GM12878 (cell line): Measurements from ENCODE around the gene NDNF. TPM values are rescaled to one million over a fixed set of nuclear protein-coding genes. Genes with fewer than 3 reads are reported as not detected.
A peak's percentile ranks its signal among the peaks of the same experiment; 100 is the strongest.

Experiments
- ATAC-seq: fragments of 200-7000 bp; cut with Tn5 transposase; 3 replicates; pipeline ENCODE4 v1.9.1; 2020; ENCODE audit warnings: mild to moderate bottlenecking, moderate library complexity
- Bru-seq: library from RNA; stranded (reverse); fragments of 400-500 nt; gene quantifications from one replicate; lab custom pipeline; 2021; lab: Mats Ljungman, UMichigan
- BruChase-seq, 2 experiments: library from RNA; stranded (reverse); fragments of 400-500 nt; gene quantifications; one replicate each; lab custom pipeline; 2021; lab: Mats Ljungman, UMichigan
- BruUV-seq: library from RNA; stranded (reverse); fragments of 400-500 nt; replicated peaks from 2 replicates; lab custom pipeline; 2021; lab: Mats Ljungman, UMichigan
- CTCF ChIA-PET: fragments of 300-600 bp; sonication (Branson Sonifier 250); formaldehyde crosslinking; extraction: SDS; loops from one replicate; lab custom pipeline; 2021; ENCODE audit warnings: inconsistent platforms; lab: Yijun Ruan, JAX
- POLR2A ChIA-PET: fragments of 350-600 bp; formaldehyde crosslinking; extraction: SDS; loops from one replicate; lab custom pipeline; 2021; ENCODE audit warnings: inconsistent platforms; lab: Charles Lee
- RAD21 ChIA-PET: fragments of 300-600 bp; sonication (Branson Sonifier 250); formaldehyde crosslinking; loops from one replicate; lab custom pipeline; 2023; ENCODE audit warnings: antibody characterized with exemption; ENCODE audit not compliant: unreplicated experiment; lab: Charles Lee
- SMC1A ChIA-PET: fragments of 300-600 bp; sonication (Branson Sonifier 250); formaldehyde crosslinking; loops from one replicate; lab custom pipeline; 2023; ENCODE audit not compliant: unreplicated experiment, uncharacterized antibody; lab: Charles Lee
- DNase-seq: peaks from one replicate; pipeline ENCODE4 v3.0.0-alpha.2; 2011; ENCODE audit warnings: low read depth, low spot score
- FAIRE-seq: peaks from 3 replicates; lab custom pipeline; 2011; peaks lifted over from hg19 to GRCh38; lab: Jason Lieb, UNC
- H2AFZ ChIP-seq: 2 replicates; pipeline ENCODE4 v1.6.0; 2011; ENCODE audit warnings: low read depth, low read length, control low read depth; ENCODE audit not compliant: control insufficient read depth
- H3K27ac ChIP-seq: 2 replicates; pipeline ENCODE4 v1.5.1; 2011; ENCODE audit warnings: control low read depth; ENCODE audit not compliant: control insufficient read depth, insufficient read depth
- H3K27me3 ChIP-seq, 2 experiments: replicated peaks in 1 of 2; 2 replicates each; pipeline versions ENCODE4 v1.6.0 to v1.6.1; 2011; ENCODE audit warnings: low read length in 1 of 2; ENCODE audit not compliant: control insufficient read depth in 2 of 2, insufficient read depth in 2 of 2
- H3K36me3 ChIP-seq, 2 experiments: 2 replicates each; pipeline ENCODE4 v1.5.1; 2011; ENCODE audit warnings: low read length in 1 of 2; ENCODE audit not compliant: control insufficient read depth in 2 of 2, insufficient read depth in 2 of 2
- H3K4me1 ChIP-seq: 2 replicates; pipeline ENCODE4 v1.6.1; 2011; ENCODE audit warnings: mild to moderate bottlenecking, low read length, moderate library complexity, mixed read lengths; ENCODE audit not compliant: control insufficient read depth, insufficient read depth
- H3K4me2 ChIP-seq: 2 replicates; pipeline ENCODE4 v1.6.0; 2011; ENCODE audit warnings: control low read depth; ENCODE audit not compliant: control insufficient read depth, insufficient read depth
- H3K4me3 ChIP-seq: fragments of 200-600 bp; sonication (generic); 2 replicates; pipeline ENCODE4 v1.5.1; 2016
- H3K79me2 ChIP-seq: 2 replicates; pipeline ENCODE4 v1.6.0; 2011; ENCODE audit warnings: low read length; ENCODE audit not compliant: control insufficient read depth, insufficient read depth
- H3K9ac ChIP-seq: 2 replicates; pipeline ENCODE4 v1.8.0; 2011; ENCODE audit warnings: low read length, control low read depth, mixed read lengths; ENCODE audit not compliant: control insufficient read depth, insufficient read depth
- H3K9me3 ChIP-seq: replicated peaks from 3 replicates; pipeline ENCODE4 v1.5.1; 2011; ENCODE audit warnings: mild to moderate bottlenecking, low read length; ENCODE audit not compliant: control insufficient read depth, insufficient read depth
- H4K20me1 ChIP-seq: 2 replicates; pipeline ENCODE4 v1.6.0; 2011; ENCODE audit not compliant: control insufficient read depth, insufficient read depth
- BMI1 ChIP-seq: fragments of 450-650 bp; IDR thresholded peaks from 2 replicates; pipeline ENCODE4 v1.6.1; 2016; ENCODE audit warnings: mild to moderate bottlenecking, moderate library complexity, borderline replicate concordance
- NFYB ChIP-seq: IDR thresholded peaks from 2 replicates; pipeline ENCODE4 v1.6.1; 2011; ENCODE audit warnings: low read depth, mild to moderate bottlenecking, low read length, improper control_type of control experiment, moderate library complexity; ENCODE audit not compliant: insufficient read depth
- SUZ12 ChIP-seq: fragments of 200-600 bp; sonication (generic); IDR thresholded peaks from one replicate; pipeline ENCODE4 v1.6.1; 2018; ENCODE audit warnings: antibody characterized with exemption, mild to moderate bottlenecking; ENCODE audit not compliant: unreplicated experiment
- WGBS: methylation state at CpG from one replicate; pipeline ENCODE4 v1.1.6; 2016; ENCODE audit warnings: low lambda C conversion rate; ENCODE audit not compliant: insufficient replicate concordance, insufficient coverage; ENCODE audit errors: missing lambda C conversion rate; 5-methylcytosine and 5-hydroxymethylcytosine counted together
- in situ Hi-C: fragments of 300-500 bp; cut with MboI; formaldehyde crosslinking; loops from 9 replicates; pipeline ENCODE4 v1.14.3; 2018; ENCODE audit warnings: mixed read lengths
- intact Hi-C: fragments of 100-400 bp; cut with micrococcal nuclease; formaldehyde crosslinking; loops from one replicate; pipeline ENCODE4 v1.14.2; 2022; ENCODE audit not compliant: unreplicated experiment
- long read RNA-seq, 2 experiments: library from polyadenylated mRNA; unstranded; transcript quantifications; one replicate each; pipeline ENCODE4 v2.0.0, GENCODE V29; 2019 to 2020
- polyA minus RNA-seq, 3 experiments: library from RNA; depleted of rRNA, polyadenylated mRNA; stranded (reverse); fragments of >200 nt; gene quantifications; 2 replicates each; pipeline ENCODE4 v1.2.3, GENCODE V29; 2011
- polyA plus RNA-seq, 11 experiments: library from polyadenylated mRNA; depleted of rRNA in 4 of 11; unstranded in 6 of 11; stranded (reverse) in 5 of 11; fragments of >200 nt; fragmentation: Nextera tagmentation in 4 of 11; fragmentation: Illumina TruSeq in 1 of 11; extraction: Ambion mirVana in 4 of 11; extraction: Trizol in 1 of 11; gene quantifications; 1 replicate in 1 of 11; 2 replicates in 10 of 11; pipeline versions ENCODE4 v1.2.1 to v1.2.3, GENCODE V29; 2011 to 2016; ENCODE audit warnings: inconsistent platforms in 2 of 11, missing spikeins in 2 of 11, low read depth in 1 of 11
- total RNA-seq, 4 experiments: library from RNA; depleted of rRNA in 3 of 4; stranded (reverse); fragments of >200 nt in 3 of 4; fragmentation: Illumina TruSeq in 1 of 4; extraction: Trizol in 1 of 4; gene quantifications; 2 replicates each; pipeline versions ENCODE4 v1.2.1 to v1.2.3, GENCODE V29; 2013 to 2021
- TF ChIP-seq, protein P1 (sequence below): fragments of 450-650 bp; IDR thresholded peaks from 2 replicates; pipeline ENCODE4 v1.6.1; 2016; ENCODE audit warnings: mild to moderate bottlenecking

NDNF gene, protein sequence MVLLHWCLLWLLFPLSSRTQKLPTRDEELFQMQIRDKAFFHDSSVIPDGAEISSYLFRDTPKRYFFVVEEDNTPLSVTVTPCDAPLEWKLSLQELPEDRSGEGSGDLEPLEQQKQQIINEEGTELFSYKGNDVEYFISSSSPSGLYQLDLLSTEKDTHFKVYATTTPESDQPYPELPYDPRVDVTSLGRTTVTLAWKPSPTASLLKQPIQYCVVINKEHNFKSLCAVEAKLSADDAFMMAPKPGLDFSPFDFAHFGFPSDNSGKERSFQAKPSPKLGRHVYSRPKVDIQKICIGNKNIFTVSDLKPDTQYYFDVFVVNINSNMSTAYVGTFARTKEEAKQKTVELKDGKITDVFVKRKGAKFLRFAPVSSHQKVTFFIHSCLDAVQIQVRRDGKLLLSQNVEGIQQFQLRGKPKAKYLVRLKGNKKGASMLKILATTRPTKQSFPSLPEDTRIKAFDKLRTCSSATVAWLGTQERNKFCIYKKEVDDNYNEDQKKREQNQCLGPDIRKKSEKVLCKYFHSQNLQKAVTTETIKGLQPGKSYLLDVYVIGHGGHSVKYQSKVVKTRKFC
- not detected in 2 replicates for total RNA-seq (2013; cell fraction: nucleolus; rRNA removed)
- total RNA-seq (2014; rRNA removed) (not detected in 2 replicates), total RNA-seq (2014; rRNA removed; fragmentation: Illumina TruSeq; extraction: Trizol) (not detected in 2 replicates), total RNA-seq (2021) (0.08 and 0.26 TPM in 2 replicates), polyA plus RNA-seq (2011; rRNA removed) (not detected in 2 replicates), polyA plus RNA-seq (2014; fragmentation: Illumina TruSeq; extraction: Trizol) (not detected in 2 replicates), polyA plus RNA-seq (2014; fragmentation: Nextera tagmentation; extraction: Ambion mirVana) (not detected), polyA plus RNA-seq (2014; rRNA removed) (not detected in 2 replicates), polyA plus RNA-seq (2016; fragmentation: Nextera tagmentation; extraction: Ambion mirVana) (not detected), polyA minus RNA-seq (2011; rRNA and poly(A)+ RNA removed) (not detected in 2 replicates), Bru-seq, nascent RNA (not detected), BruChase-seq, experiment 1, labeled RNA remaining after a 6-hour chase (percentile 3 among the genes with signal in this experiment), BruChase-seq, experiment 2, labeled RNA remaining after a 2-hour chase (not detected)
- polyA plus RNA-seq (2011; ENCODE audit: low read depth), result not detected
- polyA plus RNA-seq (2011; cell fraction: cytosol; rRNA removed), result not detected in 2 replicates
- not detected in 2 replicates for polyA plus RNA-seq (2011; cell fraction: nucleus; rRNA removed)
- polyA plus RNA-seq (2012), result not detected in 2 replicates
- polyA minus RNA-seq (2011; cell fraction: cytosol; rRNA and poly(A)+ RNA removed), result not detected in 2 replicates
- polyA minus RNA-seq (2011; cell fraction: nucleus; rRNA and poly(A)+ RNA removed), result not detected in 2 replicates
- long read RNA-seq, experiment 1, result 0 reads
- long read RNA-seq, experiment 2, result 0 reads

DNA sequence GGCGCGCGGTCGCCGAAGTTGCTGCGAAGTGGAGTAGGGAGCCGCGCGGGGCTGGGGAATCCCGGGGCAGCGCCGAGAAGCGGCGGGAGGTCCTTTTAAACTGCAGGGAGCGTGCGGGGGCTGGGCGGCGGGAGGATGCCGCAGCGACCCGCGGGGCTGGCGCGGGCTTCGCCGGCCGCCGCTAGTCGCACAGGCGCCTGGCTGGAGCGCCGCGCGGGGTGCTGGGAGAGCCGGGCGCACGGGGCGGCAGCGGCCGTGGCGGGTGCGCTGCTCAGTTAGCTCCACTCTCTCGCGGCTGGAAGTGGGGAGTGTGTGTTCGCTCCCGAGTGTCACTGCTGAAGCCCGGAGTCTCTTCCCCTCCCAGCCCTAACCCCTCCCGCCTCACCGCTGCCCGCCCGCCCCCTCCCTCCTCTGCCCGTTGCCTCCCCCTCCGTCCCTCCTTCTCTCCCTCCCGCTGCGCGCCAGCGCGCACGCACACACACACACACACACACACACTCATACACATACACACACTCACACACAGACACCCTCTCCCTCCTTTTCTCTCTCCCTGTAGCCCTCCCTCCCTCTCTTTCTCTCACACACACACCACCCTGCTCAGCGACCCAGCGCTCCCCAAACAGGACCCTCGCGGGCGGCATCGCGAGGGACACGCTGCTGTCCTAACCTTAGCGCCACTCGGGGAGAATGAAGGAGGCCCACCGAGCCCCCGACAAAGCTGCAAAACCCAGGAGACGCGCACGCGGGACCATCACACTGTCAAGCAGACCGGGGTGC is at the start of gene NDNF:
NDNF (minus strand) TSS at position 312 of the 780 bp plus-strand sequence. CDS start 26,698 bp downstream, outside the sequence.
- no peaks in the 10 kb centered on the region for H3K4me1 ChIP-seq
- H3K9me3 ChIP-seq, result no peaks in the 10 kb centered on the region
- WGBS, result 9% methylated on average over 33 of the region's 76 CpGs
- H3K9ac ChIP-seq, result no peak within 1 kb of the TSS
- BruUV-seq, result no TSS peak
- ChIA-PET POLR2A (no interaction called here), RAD21 (no interaction called here), SMC1A (no interaction called here)
- H3K27ac ChIP-seq, result no peak within 1 kb of the TSS
- no peak within 1 kb of the TSS for H2AFZ ChIP-seq
- H3K27me3 ChIP-seq, result peaks cover 11 to 15% of the 10 kb centered on the region in 2 experiments; a peak in 3 of 4 replicates
- intact Hi-C loops, result no loop called here
- DNase-seq (no peak), FAIRE-seq (no peak), ATAC-seq (peak; percentile 68)
- no peak within 1 kb of the TSS for H3K4me3 ChIP-seq
- no peaks in the 10 kb centered on the region for H3K36me3 ChIP-seq
- H3K79me2 ChIP-seq, result no peaks in the 10 kb centered on the region
- in situ Hi-C loops, result no loop called here
- H3K4me2 ChIP-seq, result peak within 1 kb of the TSS; percentile 38; the same call in 1 of the 2 replicates
- TF ChIP-seq, protein P1, sequence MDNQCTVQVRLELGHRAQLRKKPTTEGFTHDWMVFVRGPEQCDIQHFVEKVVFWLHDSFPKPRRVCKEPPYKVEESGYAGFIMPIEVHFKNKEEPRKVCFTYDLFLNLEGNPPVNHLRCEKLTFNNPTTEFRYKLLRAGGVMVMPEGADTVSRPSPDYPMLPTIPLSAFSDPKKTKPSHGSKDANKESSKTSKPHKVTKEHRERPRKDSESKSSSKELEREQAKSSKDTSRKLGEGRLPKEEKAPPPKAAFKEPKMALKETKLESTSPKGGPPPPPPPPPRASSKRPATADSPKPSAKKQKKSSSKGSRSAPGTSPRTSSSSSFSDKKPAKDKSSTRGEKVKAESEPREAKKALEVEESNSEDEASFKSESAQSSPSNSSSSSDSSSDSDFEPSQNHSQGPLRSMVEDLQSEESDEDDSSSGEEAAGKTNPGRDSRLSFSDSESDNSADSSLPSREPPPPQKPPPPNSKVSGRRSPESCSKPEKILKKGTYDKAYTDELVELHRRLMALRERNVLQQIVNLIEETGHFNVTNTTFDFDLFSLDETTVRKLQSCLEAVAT, result no peak
- TF ChIP-seq NFYB, result no peak
- peak; percentile 85 for TF ChIP-seq SUZ12
- no peak for TF ChIP-seq BMI1
- TF ChIP-seq, all 136 proteins: peak for 1
- H4K20me1 ChIP-seq, result no peaks in the 10 kb centered on the region
- CTCF ChIA-PET, result no interaction called here
